SK-N-SH treated with all-trans-retinoic acid at 6 μM for 48 hours (cell line): Measurements from ENCODE around the gene POU4F3.

Source experiments
- BACH2 ChIP-seq: fragments of 250-450 bp; sonication (Bioruptor Pico); IDR thresholded peaks from 2 replicates; pipeline ENCODE4 v1.9.0; 2021; ENCODE audit warnings: mild to moderate bottlenecking, borderline replicate concordance
- CREB5 ChIP-seq: fragments of 250-450 bp; sonication (Bioruptor Pico); IDR thresholded peaks from 2 replicates; pipeline ENCODE4 v1.5.1; 2020; ENCODE audit warnings: low read depth, mild to moderate bottlenecking, moderate library complexity
- ESRRG ChIP-seq: fragments of 250-450 bp; sonication (Bioruptor Pico); IDR thresholded peaks from 2 replicates; pipeline ENCODE4 v1.6.1; 2021; ENCODE audit warnings: mild to moderate bottlenecking
- PATZ1 ChIP-seq: fragments of 250-450 bp; sonication (Bioruptor Pico); IDR thresholded peaks from 2 replicates; pipeline ENCODE4 v1.8.0; 2020; ENCODE audit warnings: mild to moderate bottlenecking, moderate library complexity, borderline replicate concordance
- POU6F1 ChIP-seq: fragments of 250-450 bp; sonication (Bioruptor Pico); IDR thresholded peaks from 2 replicates; pipeline ENCODE4 v1.8.0; 2021; ENCODE audit warnings: low read depth, mild to moderate bottlenecking, moderate library complexity, borderline replicate concordance
- PPARA ChIP-seq: fragments of 250-450 bp; sonication (Bioruptor Pico); IDR thresholded peaks from 2 replicates; pipeline ENCODE4 v1.5.0; 2020; ENCODE audit warnings: mild to moderate bottlenecking, borderline replicate concordance
- SNAI2 ChIP-seq: fragments of 250-450 bp; sonication (Bioruptor Pico); IDR thresholded peaks from 2 replicates; pipeline ENCODE4 v1.5.0; 2020; ENCODE audit warnings: mild to moderate bottlenecking, moderate library complexity
- TOX ChIP-seq: fragments of 250-450 bp; sonication (Bioruptor Pico); IDR thresholded peaks from 2 replicates; pipeline ENCODE4 v1.8.0; 2021; ENCODE audit warnings: mild to moderate bottlenecking, moderate library complexity, borderline replicate concordance
- TSHZ2 ChIP-seq: fragments of 250-450 bp; sonication (Bioruptor Pico); IDR thresholded peaks from 2 replicates; pipeline ENCODE4 v1.5.0; 2020; ENCODE audit warnings: mild to moderate bottlenecking, moderate library complexity
- ZFP3 ChIP-seq: fragments of 250-450 bp; sonication (Bioruptor Pico); IDR thresholded peaks from 2 replicates; pipeline ENCODE4 v1.5.0; 2020; ENCODE audit warnings: mild to moderate bottlenecking, moderate library complexity
- ZNF70 ChIP-seq: fragments of 450-650 bp; formaldehyde crosslinking; IDR thresholded peaks from 2 replicates; pipeline ENCODE4 v1.5.0; 2020; ENCODE audit warnings: mild to moderate bottlenecking, moderate library complexity

- TF ChIP-seq PATZ1 (CRISPR knock-in tag) (no peak), ESRRG (no peak), TSHZ2 (no peak), ZNF70 (CRISPR knock-in tag) (no peak), SNAI2 (no peak), PPARA (no peak), CREB5 (no peak), TOX (no peak), ZFP3 (no peak), BACH2 (CRISPR knock-in tag) (no peak), POU6F1 (no peak)
Measured at GRCh38 chr5:146327257-146327870, 11.3 kb upstream of the POU4F3 start.
